Activated naive CD8-positive, alpha-beta T cell treated with anti-CD3 and anti-CD28 coated beads, Interleukin-2, amount 10 ng/mL, durations not matched to agents 7 days and 5 days (primary cell): ENCODE data around the gene RGS3. TPM values are rescaled to one million over a fixed set of nuclear protein-coding genes. Genes with fewer than 3 reads are reported as not detected.
"Not testable (repeated sequence)": the region's sequence is repeated elsewhere in the genome, so short reads cannot be mapped to it uniquely, and the experiment has no call there.

Experiments
- ATAC-seq: fragments of 150-1000 bp; cut with Tn5 transposase; one replicate; pipeline ENCODE4 v1.10.0; 2021; ENCODE audit warnings: low read depth, moderate library complexity
- POLR2A ChIA-PET: fragments of 350-600 bp; sonication (Branson Sonifier 250); formaldehyde crosslinking; loops from one replicate; lab custom pipeline; 2021; ENCODE audit warnings: antibody characterized with exemption; lab: Charles Lee
- DNase-seq: peaks from one replicate; pipeline ENCODE4 v3.0.0; 2021
- H3K27ac Mint-ChIP-seq: one replicate; pipeline ENCODE4 v1.8.0; 2022; ENCODE audit warnings: mild to moderate bottlenecking, mixed read lengths
- H3K27me3 Mint-ChIP-seq: one replicate; pipeline ENCODE4 v1.8.0; 2022; ENCODE audit warnings: mild to moderate bottlenecking, moderate library complexity, mixed read lengths
- H3K36me3 Mint-ChIP-seq: one replicate; pipeline ENCODE4 v1.8.0; 2021; ENCODE audit warnings: mild to moderate bottlenecking, mixed read lengths
- H3K4me1 Mint-ChIP-seq: one replicate; pipeline ENCODE4 v1.8.0; 2021; ENCODE audit warnings: mixed read lengths
- H3K4me3 Mint-ChIP-seq: one replicate; pipeline ENCODE4 v1.8.0; 2022; ENCODE audit warnings: mild to moderate bottlenecking, moderate library complexity, mixed read lengths
- H3K9me3 Mint-ChIP-seq: one replicate; pipeline ENCODE4 v1.8.0; 2021; ENCODE audit warnings: mixed read lengths
- total RNA-seq, 2 experiments: library from RNA; stranded (reverse); gene quantifications; one replicate each; pipeline ENCODE4 v1.2.3, GENCODE V29; 2021

Gene RGS3
- total RNA-seq, 2 experiments from 2014 or later, result 63.2 to 65.5 TPM

- DNase-seq (no peak), ATAC-seq (no peak)
- peaks cover 12% of the 10 kb centered on the region for H3K4me1 Mint-ChIP-seq
- H3K9me3 Mint-ChIP-seq, result no peaks in the 10 kb centered on the region
- POLR2A ChIA-PET, result interaction anchor here (0.7 kb wide), 1 partner anchor 95 kb away, joined by 5 read pairs; no protein-coding TSS in a partner anchor
- H3K4me3 Mint-ChIP-seq, result no peak overlapping the region
- H3K27me3 Mint-ChIP-seq, result no peaks in the 10 kb centered on the region
- H3K36me3 Mint-ChIP-seq, result no peaks in the 10 kb centered on the region
- no peak overlapping the region for H3K27ac Mint-ChIP-seq
Measured at GRCh38 chr9:113484258-113484730, 20.8 kb downstream of the RGS3 start.

- Mint-ChIP-seq H3K4me1 (peaks cover 5% of the 10 kb centered on the region), H3K4me3 (no peak overlapping the region), H3K27ac (no peak overlapping the region), H3K9me3 (no peaks in the 10 kb centered on the region), H3K36me3 (no peaks in the 10 kb centered on the region), H3K27me3 (no peaks in the 10 kb centered on the region)
- ATAC-seq (no peak), DNase-seq (no peak)
- POLR2A ChIA-PET, result no interaction called here
Measured at GRCh38 chr9:113485761-113486115, 22.2 kb downstream of the RGS3 start.

GRCh38 chr9:113486327-113486726 is 22.8 kb downstream of the RGS3 start:
- Mint-ChIP-seq H3K4me1 (peaks cover 5% of the 10 kb centered on the region), H3K36me3 (no peaks in the 10 kb centered on the region), H3K9me3 (no peaks in the 10 kb centered on the region), H3K27ac (no peak overlapping the region), H3K4me3 (no peak overlapping the region), H3K27me3 (no peaks in the 10 kb centered on the region)
- ATAC-seq (no peak), DNase-seq (no peak)
- POLR2A ChIA-PET, result no interaction called here

- ATAC-seq (no peak), DNase-seq (no peak)
- Mint-ChIP-seq H3K4me1 (peaks cover 8% of the 10 kb centered on the region), H3K9me3 (no peaks in the 10 kb centered on the region), H3K4me3 (no peak overlapping the region), H3K27ac (no peak overlapping the region), H3K27me3 (no peaks in the 10 kb centered on the region), H3K36me3 (no peaks in the 10 kb centered on the region)
- POLR2A ChIA-PET, result no interaction called here
Measured at GRCh38 chr9:113488071-113488470, 24.5 kb downstream of the RGS3 start.

- peaks cover 10% of the 10 kb centered on the region for H3K4me1 Mint-ChIP-seq
- ATAC-seq (no peak), DNase-seq (no peak)
- no peak overlapping the region for H3K27ac Mint-ChIP-seq
- H3K27me3 Mint-ChIP-seq, result no peaks in the 10 kb centered on the region
- H3K4me3 Mint-ChIP-seq, result no peak overlapping the region
- POLR2A ChIA-PET, result no interaction called here
- H3K9me3 Mint-ChIP-seq, result no peaks in the 10 kb centered on the region
- no peaks in the 10 kb centered on the region for H3K36me3 Mint-ChIP-seq
Measured at GRCh38 chr9:113488490-113488889, 25.0 kb downstream of the RGS3 start.

GRCh38 chr9:113491147-113491546 is 27.6 kb downstream of the RGS3 start:
- H3K27me3 Mint-ChIP-seq, H3K9me3 Mint-ChIP-seq, POLR2A ChIA-PET, ATAC-seq, H3K36me3 Mint-ChIP-seq, H3K4me3 Mint-ChIP-seq, H3K27ac Mint-ChIP-seq, DNase-seq: not testable (repeated sequence)
- peaks cover 11% of the 10 kb centered on the region for H3K4me1 Mint-ChIP-seq

- ATAC-seq (no peak), DNase-seq (no peak)
- H3K4me1 Mint-ChIP-seq, result peaks cover 9% of the 10 kb centered on the region
- no peak overlapping the region for H3K27ac Mint-ChIP-seq
- no peaks in the 10 kb centered on the region for H3K27me3 Mint-ChIP-seq
- POLR2A ChIA-PET, result interaction anchor here (0.6 kb wide), 1 partner anchor 12 kb away, joined by 5 read pairs; no protein-coding TSS in a partner anchor
- no peaks in the 10 kb centered on the region for H3K9me3 Mint-ChIP-seq
- no peak overlapping the region for H3K4me3 Mint-ChIP-seq
- no peaks in the 10 kb centered on the region for H3K36me3 Mint-ChIP-seq
Measured at GRCh38 chr9:113492343-113493202, 29.0 kb downstream of the RGS3 start.

- Mint-ChIP-seq H3K27ac (no peak overlapping the region), H3K9me3 (no peaks in the 10 kb centered on the region), H3K36me3 (no peaks in the 10 kb centered on the region), H3K4me1 (peaks cover 9% of the 10 kb centered on the region), H3K27me3 (no peaks in the 10 kb centered on the region), H3K4me3 (no peak overlapping the region)
- ATAC-seq (no peak), DNase-seq (no peak)
- POLR2A ChIA-PET, result no interaction called here
Measured at GRCh38 chr9:113493203-113493520, 29.6 kb downstream of the RGS3 start.

- ATAC-seq, result no peak
- Mint-ChIP-seq H3K27ac (no peak overlapping the region), H3K27me3 (no peaks in the 10 kb centered on the region), H3K9me3 (no peaks in the 10 kb centered on the region), H3K36me3 (no peaks in the 10 kb centered on the region), H3K4me1 (peaks cover 20% of the 10 kb centered on the region), H3K4me3 (no peak overlapping the region)
- DNase-seq, result no peak
- POLR2A ChIA-PET, result interaction anchor here (1.3 to 2.1 kb wide), 2 partner anchors 12 to 17 kb away, joined by 3 to 5 read pairs; no protein-coding TSS in a partner anchor
Measured at GRCh38 chr9:113495526-113495925, 32.0 kb downstream of the RGS3 start.

- no peak overlapping the region for H3K27ac Mint-ChIP-seq
- no peaks in the 10 kb centered on the region for H3K27me3 Mint-ChIP-seq
- POLR2A ChIA-PET, result interaction anchor here (2.1 kb wide), 1 partner anchor 16 kb away, joined by 5 read pairs; no protein-coding TSS in a partner anchor
- peaks cover 23% of the 10 kb centered on the region for H3K4me1 Mint-ChIP-seq
- no peaks in the 10 kb centered on the region for H3K9me3 Mint-ChIP-seq
- no peaks in the 10 kb centered on the region for H3K36me3 Mint-ChIP-seq
- no peak for ATAC-seq
- DNase-seq, result no peak
- no peak overlapping the region for H3K4me3 Mint-ChIP-seq
Measured at GRCh38 chr9:113497051-113497450, 33.5 kb downstream of the RGS3 start.

- POLR2A ChIA-PET, result interaction anchor here (1.3 to 2.0 kb wide), 2 partner anchors 13 to 18 kb away, joined by 5 to 8 read pairs; no protein-coding TSS in a partner anchor
- no peak for ATAC-seq
- Mint-ChIP-seq H3K27me3 (no peaks in the 10 kb centered on the region), H3K36me3 (no peaks in the 10 kb centered on the region), H3K9me3 (no peaks in the 10 kb centered on the region), H3K4me1 (peaks cover 20% of the 10 kb centered on the region), H3K4me3 (no peak overlapping the region), H3K27ac (peak overlapping the region; percentile 67)
- no peak for DNase-seq
Measured at GRCh38 chr9:113499153-113499875, 35.8 kb downstream of the RGS3 start.

GRCh38 chr9:113499876-113500497 is 36.5 kb downstream of the RGS3 start:
- no peaks in the 10 kb centered on the region for H3K27me3 Mint-ChIP-seq
- no peaks in the 10 kb centered on the region for H3K36me3 Mint-ChIP-seq
- DNase-seq, result no peak
- POLR2A ChIA-PET, result interaction anchor here (1.3 to 2.0 kb wide), 2 partner anchors 12 to 18 kb away, joined by 5 to 8 read pairs; no protein-coding TSS in a partner anchor
- peaks cover 20% of the 10 kb centered on the region for H3K4me1 Mint-ChIP-seq
- H3K4me3 Mint-ChIP-seq, result peak overlapping the region; percentile 39
- peak; percentile 41 for ATAC-seq
- peak overlapping the region; percentile 67 for H3K27ac Mint-ChIP-seq
- H3K9me3 Mint-ChIP-seq, result no peaks in the 10 kb centered on the region

GRCh38 chr9:113501129-113501686 is 37.7 kb downstream of the RGS3 start:
- H3K27me3 Mint-ChIP-seq, result no peaks in the 10 kb centered on the region
- POLR2A ChIA-PET, result interaction anchor here (0.7 to 1.0 kb wide), 2 partner anchors 11 to 89 kb away, joined by 3 to 4 read pairs; no protein-coding TSS in a partner anchor

More at GRCh38 chr9:113501129-113501686, 37.7 kb downstream of the RGS3 start:
- no peaks in the 10 kb centered on the region for H3K9me3 Mint-ChIP-seq
- H3K27ac Mint-ChIP-seq, result no peak overlapping the region
- DNase-seq (no peak), ATAC-seq (no peak)
- H3K36me3 Mint-ChIP-seq, result no peaks in the 10 kb centered on the region
- H3K4me1 Mint-ChIP-seq, result peaks cover 20% of the 10 kb centered on the region
- no peak overlapping the region for H3K4me3 Mint-ChIP-seq
